Activated CD8-positive, alpha-beta memory T cell treated with anti-CD3 and anti-CD28 coated beads, Interleukin-2, amount 50 U/mL, for 24 hours (primary cell): ENCODE data around the gene OR11A1.
"Not testable (repeated sequence)": the region's sequence is repeated elsewhere in the genome, so short reads cannot be mapped to it uniquely, and the experiment has no call there.

Experiments used
- DNase-seq: peaks from one replicate; pipeline ENCODE4 v3.0.0-alpha.2; 2020; ENCODE audit errors: extremely low read depth

Gene OR11A1

DNA sequence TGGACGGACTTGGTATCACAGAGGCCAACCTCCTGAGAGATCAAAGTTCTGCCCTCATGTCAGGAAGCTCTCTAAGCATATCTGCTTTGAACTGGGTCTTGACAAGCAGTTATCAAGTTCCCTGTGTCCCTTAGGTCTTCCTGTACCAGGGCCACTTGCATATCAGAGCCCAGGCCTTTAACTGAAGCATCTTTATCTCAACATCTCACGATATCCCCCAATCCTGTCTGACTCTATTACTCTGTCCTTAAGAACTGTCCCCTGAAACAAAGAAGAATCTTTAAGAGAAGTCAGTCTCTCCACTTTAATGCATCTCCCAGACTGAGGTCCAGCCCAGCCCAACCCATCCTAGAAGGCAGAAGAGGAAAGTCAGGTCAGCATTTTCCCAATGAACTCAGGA lies 22.7 kb upstream of the OR11A1 start:
- DNase-seq, result no peak

DNA sequence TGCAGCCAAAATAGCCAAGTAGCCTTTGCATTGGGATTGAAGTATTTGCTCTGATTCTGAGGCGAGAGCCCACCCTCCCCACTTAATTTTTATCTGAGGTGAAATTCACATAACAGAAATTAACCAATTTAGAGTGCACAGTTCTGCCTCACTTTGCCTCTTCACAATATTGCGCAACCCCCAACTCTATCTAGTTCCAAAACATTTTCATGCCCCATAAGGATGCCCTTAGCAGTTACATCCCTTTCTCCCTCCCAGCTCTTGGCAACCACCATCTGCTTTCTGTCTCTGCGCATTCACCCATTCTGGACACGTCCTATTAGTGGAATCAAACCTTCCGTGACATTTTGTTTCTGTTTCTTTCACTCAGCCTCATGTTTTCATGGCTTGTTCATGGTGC lies 21.9 kb upstream of the OR11A1 start:
- no peak for DNase-seq

DNA sequence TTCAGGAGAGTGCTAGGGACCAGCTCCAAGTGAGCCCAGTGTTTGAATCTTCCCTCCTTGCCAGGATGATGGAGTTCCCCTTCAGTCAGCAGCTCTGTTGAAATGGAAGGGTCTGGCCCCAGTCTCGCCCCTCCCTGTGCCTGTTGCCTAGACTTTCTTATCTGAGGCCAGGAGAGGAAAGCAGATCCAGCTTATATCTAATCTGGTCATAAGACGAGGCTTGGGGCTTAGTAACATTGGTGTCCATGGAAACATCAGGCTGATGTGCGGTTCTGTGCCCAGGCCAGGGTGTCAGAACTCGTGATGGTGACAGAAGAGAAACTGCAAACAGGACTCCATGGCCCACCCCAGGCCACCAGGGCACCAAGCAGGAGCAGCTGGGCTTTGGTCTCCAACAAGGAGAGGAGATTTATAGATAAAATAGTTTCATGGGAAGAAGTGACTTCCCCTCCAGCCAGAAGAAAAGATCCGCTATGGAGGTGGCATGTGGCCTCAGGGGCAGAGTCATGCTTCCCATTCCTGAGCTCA lies 21.1 kb upstream of the OR11A1 start:
- DNase-seq, result no peak

DNA sequence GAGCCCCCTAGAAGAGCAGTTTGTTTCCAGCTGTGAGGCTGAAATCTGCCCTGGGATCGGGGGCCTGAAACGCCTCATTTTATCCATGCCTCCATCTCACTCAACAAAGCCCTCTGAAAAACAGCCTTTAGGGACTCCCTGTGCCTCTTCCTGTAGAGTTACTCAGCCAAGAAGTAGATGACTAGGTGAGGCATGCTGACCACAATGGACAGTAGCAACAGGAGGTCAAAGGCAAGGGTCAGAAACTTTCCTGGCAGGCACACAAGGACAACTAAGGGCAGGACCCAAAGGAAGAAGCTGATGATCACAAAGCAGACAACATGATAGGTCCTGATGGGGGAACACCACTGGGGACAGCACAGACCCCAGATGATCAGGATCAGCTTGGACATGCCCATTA lies 18.1 kb upstream of the OR11A1 start:
- no peak for DNase-seq

DNA sequence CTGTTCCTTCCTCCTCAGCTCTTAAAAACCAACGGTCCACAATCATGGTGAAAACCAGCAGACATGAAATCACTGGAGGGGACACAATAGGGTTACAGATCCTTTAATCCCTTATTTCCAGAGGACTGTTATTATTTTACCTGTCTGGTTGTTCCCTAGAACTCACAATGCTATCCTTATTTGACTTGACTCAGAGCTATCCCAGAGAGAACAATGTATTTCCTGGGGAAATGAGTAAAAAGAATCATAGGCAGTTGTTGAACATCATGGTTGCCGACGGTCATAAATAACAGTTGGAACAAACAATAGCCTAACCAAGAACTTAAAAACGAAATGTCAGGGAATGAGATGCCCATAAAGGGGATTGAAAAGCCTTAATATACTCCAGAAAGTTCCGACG lies 9.4 kb upstream of the OR11A1 start:
- no peak for DNase-seq

DNA sequence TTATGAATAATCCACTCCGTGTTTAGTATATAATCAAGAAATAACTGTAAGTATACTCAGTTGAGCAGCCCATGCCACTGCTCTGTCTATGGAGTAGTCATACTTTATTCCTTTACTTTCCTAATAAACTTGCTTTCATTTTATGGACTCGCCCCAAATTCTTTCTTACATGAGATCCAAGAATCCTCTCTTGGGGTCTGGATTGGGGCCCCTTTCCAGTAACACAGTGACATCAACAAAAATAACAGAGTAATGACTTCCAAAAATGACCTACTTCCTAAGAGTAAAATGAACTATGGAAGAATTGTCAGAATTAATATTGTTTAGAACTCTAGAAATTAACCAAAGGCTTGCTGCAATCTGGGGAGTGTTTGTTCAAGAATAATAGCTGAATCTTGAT lies 8.9 kb upstream of the OR11A1 start:
- no peak for DNase-seq

DNA sequence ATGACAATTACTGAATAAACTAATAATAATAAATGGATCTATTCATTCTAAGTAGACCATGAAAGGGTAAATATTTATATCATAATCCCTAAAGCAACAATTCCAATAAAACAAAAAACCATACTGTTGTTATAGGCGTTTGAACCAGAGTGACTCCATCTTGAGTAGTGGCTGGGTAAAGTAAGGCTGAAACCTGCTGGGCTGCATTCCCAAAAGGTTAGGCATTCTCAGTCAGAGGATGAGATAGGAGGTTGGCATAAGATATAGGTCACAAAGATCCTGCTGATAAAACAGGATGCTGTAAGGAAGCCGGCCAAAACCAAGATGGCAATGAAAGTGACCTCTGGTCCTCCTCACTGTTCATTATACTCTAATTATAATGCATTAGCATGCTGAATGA lies 8.4 kb upstream of the OR11A1 start:
- DNase-seq, result no peak

DNA sequence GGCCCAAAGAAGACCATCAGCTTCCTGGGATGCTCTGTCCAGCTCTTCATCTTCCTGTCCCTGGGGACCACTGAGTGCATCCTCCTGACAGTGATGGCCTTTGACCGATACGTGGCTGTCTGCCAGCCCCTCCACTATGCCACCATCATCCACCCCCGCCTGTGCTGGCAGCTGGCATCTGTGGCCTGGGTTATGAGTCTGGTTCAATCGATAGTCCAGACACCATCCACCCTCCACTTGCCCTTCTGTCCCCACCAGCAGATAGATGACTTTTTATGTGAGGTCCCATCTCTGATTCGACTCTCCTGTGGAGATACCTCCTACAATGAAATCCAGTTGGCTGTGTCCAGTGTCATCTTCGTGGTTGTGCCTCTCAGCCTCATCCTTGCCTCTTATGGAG lies 5.2 kb upstream of the OR11A1 start:
- no peak for DNase-seq

DNA sequence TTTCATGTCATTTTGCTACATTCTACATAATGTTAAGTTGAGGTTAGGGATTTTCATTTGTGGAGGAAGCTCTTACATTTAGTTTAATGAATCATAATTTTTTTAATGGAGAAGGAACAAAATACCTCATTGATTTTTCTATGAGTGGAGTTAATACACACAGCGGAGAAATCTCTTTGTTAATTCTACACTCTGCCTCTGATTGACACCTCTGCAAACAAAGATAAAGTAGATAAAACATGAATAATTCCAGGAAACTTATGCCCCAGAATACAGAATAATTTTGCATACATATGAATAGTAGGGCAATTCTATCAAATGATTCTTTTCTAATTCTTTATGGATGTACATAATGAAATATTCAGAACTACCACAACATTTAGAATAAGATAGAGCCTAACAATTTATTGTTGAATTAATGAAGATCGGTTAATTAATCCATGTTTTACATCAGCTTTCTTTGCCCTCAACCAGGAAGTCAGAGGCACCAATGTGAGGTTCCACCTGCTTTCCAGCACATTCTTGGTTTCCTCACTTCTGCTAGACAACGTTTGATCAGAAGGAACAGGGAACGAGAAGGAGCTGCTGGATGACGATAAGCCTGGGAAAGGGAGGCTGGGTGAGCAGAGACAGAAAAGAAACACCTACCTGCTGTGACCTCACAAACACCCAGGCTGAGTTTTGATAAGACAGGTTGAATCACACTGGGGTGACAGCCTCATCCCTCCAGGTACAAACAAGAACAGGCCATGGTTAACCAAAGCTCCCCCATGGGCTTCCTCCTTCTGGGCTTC lies 4.3 kb upstream of the OR11A1 start:
- DNase-seq, result no peak

DNA sequence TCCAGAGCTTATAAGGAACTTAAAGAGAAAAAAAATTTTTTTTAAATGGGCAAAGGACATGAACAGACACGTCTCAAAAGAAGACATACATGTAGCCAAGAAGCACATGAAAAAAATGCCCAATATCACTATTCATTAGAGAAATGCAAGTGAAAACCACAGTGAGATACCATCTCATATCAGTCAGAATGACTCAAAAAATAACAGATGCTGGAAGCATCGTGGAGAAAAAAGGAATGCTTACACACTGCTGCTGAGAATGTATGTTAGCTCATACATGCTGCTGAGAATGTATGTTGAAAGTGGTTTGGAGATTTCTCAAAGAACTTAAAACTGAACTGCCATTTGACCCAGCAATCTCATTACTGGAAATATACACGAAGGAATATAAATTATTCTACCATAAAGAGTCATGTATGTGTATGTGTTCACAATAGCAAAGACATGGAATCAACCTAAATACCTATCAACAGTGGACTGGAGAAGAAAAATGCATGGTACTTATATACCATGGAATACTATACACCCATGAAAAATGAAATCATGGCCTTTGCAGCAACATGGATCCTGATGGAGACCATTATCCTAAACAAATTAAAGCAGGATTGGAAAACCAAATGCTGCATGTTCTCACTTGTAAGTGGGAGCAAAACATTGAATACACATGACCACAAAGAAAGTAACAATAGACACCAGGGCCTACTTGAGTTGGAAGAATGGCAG lies 5.2 kb downstream of the OR11A1 start:
- DNase-seq, result no peak

DNA sequence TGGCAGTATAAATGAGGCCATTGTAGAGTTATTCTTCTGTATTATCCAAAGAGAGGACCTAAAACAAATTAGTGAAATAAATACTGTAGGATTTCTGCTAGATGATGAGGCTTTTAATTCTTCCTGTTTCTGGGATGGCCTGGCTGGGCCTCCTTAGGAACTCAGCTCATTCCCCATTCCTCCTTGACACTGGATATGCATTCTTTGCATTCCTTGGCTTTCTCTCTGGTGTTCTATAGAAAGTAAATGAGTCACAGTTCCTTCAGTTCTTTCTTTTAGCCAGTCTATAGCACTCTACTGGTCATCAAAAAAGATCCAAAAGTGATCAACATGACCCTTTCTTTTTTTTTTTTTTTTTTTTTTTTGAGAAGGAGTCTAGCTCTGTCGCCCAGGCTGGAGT lies 9.2 kb downstream of the OR11A1 start:
- no peak for DNase-seq

DNA sequence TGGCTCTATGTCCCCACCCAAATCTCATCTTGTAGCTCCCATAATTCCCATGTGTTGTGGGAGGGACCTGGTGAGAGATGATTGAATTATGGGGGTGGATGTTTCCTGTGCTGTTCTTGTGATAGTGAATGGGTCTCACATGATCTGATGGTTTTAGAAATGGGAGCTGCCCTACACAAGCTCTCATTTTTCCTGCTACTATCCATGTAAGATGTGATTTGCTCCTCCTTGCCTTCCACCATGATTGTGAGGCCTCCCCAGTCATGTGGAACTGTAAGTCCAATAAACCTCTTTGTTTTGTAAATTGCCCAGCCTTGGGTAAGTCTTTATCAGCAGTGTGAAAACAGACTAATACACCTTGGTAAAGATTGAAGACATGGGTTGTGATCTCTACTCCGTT lies 12.8 kb downstream of the OR11A1 start:
- not testable (repeated sequence) for DNase-seq

DNA sequence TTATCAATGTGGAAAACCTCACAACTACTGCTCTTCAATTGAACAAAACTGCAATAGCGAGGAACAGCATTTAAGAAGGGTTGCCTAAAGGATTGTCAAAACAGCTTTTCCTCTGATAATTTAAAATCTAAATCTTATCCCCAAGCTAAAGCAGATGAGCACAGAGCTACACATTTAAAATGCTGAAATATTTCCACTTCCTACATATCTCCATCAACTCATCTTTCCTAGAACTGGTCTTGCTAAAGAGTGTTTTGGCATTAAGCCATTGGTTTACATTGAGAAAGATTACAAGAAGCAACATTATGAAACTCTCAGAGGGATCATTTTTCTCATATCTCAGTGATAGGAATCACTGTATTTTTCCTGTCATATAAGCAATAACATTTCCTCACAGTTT lies 14.2 kb downstream of the OR11A1 start:
- no peak for DNase-seq

DNA sequence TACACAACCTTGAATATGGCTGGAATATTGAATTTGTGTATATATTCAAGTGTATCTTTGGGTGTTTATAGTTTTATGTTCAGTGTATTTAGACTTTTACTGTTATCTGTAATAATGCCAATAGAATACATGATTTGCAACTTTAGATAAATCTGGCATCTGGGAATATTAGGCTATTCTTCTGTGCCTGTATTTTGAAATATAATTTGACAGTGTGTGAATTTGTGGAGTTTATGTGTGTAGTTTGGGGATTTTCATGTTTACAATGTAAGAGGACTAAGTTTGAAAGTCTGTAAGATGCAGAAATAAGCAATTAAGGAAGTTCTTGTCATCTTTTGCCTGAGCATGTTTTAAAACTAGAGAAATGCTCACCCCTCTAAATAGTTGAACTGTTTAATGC lies 17.9 kb downstream of the OR11A1 start, which contains the start of gene OR10C1:
TSS of gene OR10C1 (plus strand) at position 301 of the 400 bp plus-strand sequence. CDS start 710 bp downstream, outside the sequence.
- no peak for DNase-seq

DNA sequence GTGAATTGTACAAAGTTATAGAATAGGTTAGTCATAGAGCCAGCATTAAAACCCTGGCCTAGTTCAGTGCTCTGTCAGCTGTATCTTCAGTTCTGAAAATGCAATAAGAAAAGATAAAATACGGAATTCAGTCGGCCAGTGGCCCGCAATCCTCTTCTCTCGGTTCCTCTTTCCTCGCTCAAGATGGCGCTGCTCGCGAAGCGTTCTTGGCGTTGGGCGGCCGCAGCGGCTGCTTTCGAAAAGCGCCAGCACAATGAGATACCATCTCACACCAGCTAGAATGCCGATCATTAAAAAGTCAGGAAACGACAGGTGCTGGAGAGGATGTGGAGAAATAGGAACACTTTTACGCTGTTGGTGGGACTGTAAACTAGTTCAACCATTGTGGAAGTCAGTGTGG lies 20.1 kb downstream of the OR11A1 start:
- not testable (repeated sequence) for DNase-seq

DNA sequence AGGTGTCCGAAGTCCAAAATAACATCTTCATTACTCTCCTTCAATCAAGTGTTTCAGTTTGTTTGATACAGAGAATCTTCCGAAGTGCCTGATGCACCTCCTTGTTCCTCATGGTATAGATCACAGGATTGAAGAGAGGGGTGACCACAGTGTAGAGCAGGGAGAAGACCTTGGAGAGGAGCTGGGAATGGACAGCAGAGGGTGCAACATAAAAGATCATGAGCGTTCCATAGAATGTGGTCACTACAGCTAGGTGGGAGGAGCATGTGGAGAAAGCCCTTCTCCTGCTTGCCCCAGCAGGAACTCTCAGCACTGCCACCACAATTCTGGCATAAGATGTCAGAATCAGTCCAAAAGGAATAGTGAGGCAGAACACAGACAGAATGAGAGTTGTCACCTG lies 30.2 kb downstream of the OR11A1 start:
- DNase-seq, result no peak

DNA sequence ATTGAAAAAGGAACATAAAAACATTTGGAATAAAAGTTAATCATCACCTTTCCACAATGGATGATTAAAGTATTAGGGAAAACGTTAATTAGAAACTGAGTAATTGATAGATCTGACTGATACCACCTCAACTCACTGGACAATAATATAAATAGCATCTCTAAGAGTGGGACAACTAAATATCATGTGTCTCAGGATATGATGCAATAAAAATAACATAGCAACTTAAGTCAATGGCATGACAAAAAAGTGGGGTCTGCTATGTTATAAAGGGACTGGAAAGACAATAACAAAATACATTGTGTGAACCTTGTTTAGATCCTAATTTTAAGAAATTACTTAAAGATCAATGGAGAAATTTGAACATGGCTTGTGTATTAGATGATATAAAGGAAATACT lies 31.8 kb downstream of the OR11A1 start:
- DNase-seq, result no peak

DNA sequence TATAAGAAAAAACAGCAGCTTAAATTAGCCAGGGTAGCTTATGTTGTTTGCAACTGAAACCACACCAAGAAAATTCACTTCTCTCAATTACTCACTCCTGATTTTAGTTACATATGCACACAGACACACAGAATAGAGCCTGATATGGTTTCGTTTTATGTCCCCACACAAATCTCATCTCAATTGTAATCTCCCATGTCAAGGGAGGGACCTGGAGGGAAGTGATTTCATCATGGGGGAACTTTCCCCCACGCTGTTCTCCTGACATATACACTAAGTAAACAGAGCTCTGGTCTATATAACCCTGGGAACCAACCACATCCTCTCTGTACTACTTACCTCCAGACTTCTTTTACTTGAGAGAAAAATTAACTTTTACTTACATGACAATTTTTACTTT lies 32.3 kb downstream of the OR11A1 start:
- no peak for DNase-seq

DNA sequence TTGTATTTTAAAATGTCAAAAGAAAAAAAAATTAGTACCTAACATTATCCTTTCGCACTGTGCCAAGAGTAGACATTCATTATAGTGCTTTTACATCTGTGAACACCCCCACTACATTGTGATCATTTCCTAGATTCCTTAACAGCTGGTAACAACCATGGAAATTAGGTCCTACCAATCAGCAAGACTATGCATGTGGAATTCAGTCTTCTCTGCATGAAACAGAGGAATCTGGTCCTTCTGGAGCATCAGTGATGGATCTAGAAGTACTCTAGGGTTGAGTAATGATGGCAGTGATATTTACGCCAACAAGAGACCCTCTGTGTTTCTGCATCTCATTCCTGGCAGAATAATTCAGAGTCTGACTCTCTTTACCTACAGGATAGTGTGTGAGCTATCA lies 32.7 kb downstream of the OR11A1 start:
- no peak for DNase-seq

DNA sequence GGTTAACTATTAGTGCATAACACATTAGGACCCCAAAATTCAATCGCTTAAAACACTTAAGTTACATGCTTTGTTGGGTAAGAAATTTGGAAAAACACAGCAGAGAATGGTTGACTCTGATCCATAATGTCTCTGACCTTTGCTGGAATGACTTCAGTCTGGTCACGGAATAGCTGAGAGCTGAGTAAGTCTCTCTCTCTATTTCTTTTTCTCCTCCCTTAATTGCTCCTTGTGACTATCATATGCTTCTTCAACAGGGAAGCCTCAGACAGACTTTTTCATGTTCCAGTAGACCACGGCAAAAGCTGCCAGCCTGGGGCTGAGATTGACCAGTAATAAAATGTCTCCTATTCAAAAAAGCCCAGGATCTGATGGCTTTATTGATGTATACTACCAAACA lies 37.4 kb downstream of the OR11A1 start:
- DNase-seq, result no peak

DNA sequence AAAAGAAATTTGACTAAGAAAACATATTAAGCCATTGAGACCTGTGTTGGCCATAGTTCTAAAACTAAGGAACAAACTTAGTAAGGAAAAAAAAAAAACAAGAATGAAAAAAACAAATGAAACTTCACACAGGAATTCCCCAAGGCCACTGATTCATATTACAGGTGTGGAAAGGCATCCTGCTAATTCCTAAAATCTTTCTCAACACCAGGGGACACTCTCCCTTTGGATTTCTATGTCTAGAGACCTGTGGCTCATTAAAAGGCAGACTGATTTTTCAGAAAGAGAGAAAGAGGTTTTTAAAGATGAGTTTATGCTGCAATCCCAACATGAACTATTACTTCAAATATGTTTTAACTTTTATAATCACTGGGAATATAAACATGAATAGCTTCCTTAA lies 42.3 kb downstream of the OR11A1 start, which contains the start of gene OR12D1:
TSS of gene OR12D1 (plus strand) at position 341 of the 400 bp plus-strand sequence.
- DNase-seq, result no peak

DNA sequence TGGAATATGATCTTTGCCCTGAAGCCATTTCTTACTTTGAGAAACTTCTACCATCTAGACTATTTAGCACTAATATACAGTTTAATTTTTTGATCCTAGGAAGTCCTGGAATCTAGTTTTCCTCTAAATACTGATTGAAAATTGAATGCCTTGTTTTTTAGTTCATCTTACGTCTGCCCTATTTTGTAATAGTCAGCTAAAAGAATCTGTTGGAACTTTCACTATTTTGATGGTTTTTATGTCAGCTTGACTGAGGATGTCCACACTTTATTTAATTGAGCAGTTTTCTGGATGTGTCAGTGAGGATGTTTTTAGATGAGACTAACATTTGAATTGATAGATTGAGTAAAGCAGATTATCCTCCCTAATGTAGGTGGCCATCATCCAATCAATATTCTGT lies 53.1 kb downstream of the OR11A1 start:
- DNase-seq, result no peak

DNA sequence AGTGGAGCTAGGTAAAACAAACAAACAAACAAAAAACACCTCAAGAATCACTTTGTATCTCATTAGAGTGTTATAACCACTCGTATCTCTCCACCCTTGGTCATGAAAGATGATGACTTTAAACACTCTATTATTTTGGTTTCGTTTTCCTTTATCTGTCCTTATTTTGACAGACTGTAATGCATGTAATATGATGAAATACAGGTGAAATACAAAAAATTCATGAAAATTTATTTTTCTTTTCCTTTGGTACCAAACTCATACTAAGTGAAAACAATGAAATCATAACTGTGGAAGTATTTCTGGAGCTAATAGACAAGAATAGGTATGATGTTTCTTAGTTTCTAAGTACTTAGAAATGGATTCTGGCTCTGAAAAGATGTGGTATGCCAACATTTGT lies 57.3 kb downstream of the OR11A1 start:
- no peak for DNase-seq
